Skeletal muscle tissue (tissue), 4 donors: ENCODE measurements around the gene DYNC1I1. TPM values are rescaled to one million over a fixed set of nuclear protein-coding genes. Genes with fewer than 3 reads are reported as not detected.

Experiments used
- H3K27ac ChIP-seq: one replicate; pipeline ENCODE4 v1.7.0; 2013; ENCODE audit warnings: mild to moderate bottlenecking, low read depth, low read length, inconsistent platforms
- H3K27me3 ChIP-seq, 3 donors: one replicate each; pipeline ENCODE4 v1.7.0; 2013; ENCODE audit warnings: low read length in 3 of 3; ENCODE audit not compliant: control insufficient read depth in 3 of 3, insufficient read depth in 3 of 3
- H3K36me3 ChIP-seq, 3 donors: one replicate each; pipeline ENCODE4 v1.7.0; 2013; ENCODE audit warnings: low read length in 3 of 3; ENCODE audit not compliant: control insufficient read depth in 3 of 3, insufficient read depth in 3 of 3
- H3K4me1 ChIP-seq, 3 donors: one replicate each; pipeline ENCODE4 v1.7.0; 2013; ENCODE audit warnings: low read length in 3 of 3, mild to moderate bottlenecking in 3 of 3; ENCODE audit not compliant: control insufficient read depth in 3 of 3, insufficient read depth in 3 of 3
- H3K4me3 ChIP-seq, 3 donors: one replicate each; pipeline ENCODE4 v1.7.0; 2013; ENCODE audit warnings: low read length in 3 of 3
- H3K9ac ChIP-seq, 3 donors: one replicate each; pipeline ENCODE4 v1.7.0; 2013; ENCODE audit warnings: low read length in 3 of 3, mild to moderate bottlenecking in 3 of 3, moderate library complexity in 2 of 3, low read depth in 1 of 3
- H3K9me3 ChIP-seq, 3 donors: one replicate each; pipeline ENCODE4 v1.7.0; 2013; ENCODE audit warnings: low read length in 3 of 3; ENCODE audit not compliant: control insufficient read depth in 3 of 3
- total RNA-seq: library from RNA; depleted of rRNA; stranded (reverse); fragments of >200 nt; gene quantifications from one replicate; pipeline ENCODE4 v1.2.3, GENCODE V29; 2014
- donor health status: Osteomylitis.

DYNC1I1 gene
- total RNA-seq, 1 donor from 2014 or later: 1.6 TPM

DNA sequence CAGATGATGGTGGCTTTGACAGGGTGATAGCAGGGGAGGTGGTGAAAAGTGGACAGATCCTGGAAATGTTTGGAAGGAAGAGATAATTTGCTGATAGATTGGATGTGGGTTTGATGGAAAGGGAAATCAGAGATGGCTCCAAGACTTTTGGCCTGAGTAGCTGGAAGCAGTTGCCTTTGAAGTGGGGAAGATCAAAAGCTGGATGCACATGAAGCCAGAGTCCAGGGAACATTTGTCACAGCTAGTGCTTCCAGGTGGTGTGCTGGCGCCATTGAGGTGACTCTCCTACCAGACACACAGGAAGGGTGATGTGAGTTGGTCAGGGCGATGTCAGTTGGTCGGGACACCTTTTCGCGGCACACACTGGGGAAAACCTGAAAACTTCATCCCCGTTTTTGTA, 15.9 kb downstream of the DYNC1I1 start:
- Histone ChIP-seq H3K9me3 (no peaks in the 10 kb centered on the region), H3K4me3 (no peak overlapping the region), H3K36me3 (no peaks in the 10 kb centered on the region), H3K27ac (no peak overlapping the region), H3K4me1 (no peaks in the 10 kb centered on the region), H3K27me3 (peaks cover 0 to 4% (median 0%) of the 10 kb centered on the region in 3 donors), H3K9ac (no peak overlapping the region)

DNA sequence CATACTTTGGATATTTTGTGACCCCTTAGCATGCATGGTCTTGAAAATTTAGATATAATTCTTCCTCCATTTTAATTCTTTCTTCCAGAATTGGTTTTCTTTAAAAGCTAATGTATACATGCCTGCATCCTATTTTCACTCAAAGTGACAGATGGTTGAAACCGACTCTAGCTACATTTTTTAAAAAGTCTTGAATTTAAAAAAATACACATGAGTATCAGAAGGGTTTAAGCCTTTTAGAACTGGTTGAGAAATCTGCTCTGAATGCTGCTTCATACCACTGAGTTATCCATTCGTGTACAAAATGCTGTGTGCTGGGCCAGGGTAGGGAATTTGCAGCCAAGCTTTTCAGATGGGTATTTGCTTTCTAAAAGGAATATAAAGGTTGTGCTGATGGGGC, 16.5 kb downstream of the DYNC1I1 start:
- Histone ChIP-seq H3K9ac (no peak overlapping the region), H3K36me3 (no peaks in the 10 kb centered on the region), H3K27me3 (peaks cover 0 to 4% (median 0%) of the 10 kb centered on the region in 3 donors), H3K4me1 (no peaks in the 10 kb centered on the region), H3K27ac (no peak overlapping the region), H3K4me3 (no peak overlapping the region), H3K9me3 (no peaks in the 10 kb centered on the region)

DNA sequence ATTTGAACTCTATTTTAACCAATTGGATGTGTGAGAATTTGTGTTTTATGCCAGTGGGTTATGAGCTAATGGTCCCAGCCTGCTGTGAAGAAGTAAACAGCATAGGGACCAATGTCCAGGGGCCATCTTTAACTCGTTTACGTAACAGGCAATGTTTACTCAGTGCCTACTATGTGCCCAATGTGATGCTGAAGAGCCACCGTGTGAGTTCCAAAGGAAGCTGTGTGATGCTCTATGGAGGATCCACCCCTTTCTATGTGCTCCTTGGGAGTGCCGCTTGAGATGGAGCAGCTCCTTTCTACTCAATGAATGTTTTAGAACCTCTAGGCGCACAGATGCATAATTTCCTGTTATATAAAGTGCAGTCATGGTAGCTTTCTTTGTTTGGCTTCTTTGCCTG, 21.3 kb downstream of the DYNC1I1 start:
- H3K9me3 ChIP-seq: no peaks in the 10 kb centered on the region

DNA sequence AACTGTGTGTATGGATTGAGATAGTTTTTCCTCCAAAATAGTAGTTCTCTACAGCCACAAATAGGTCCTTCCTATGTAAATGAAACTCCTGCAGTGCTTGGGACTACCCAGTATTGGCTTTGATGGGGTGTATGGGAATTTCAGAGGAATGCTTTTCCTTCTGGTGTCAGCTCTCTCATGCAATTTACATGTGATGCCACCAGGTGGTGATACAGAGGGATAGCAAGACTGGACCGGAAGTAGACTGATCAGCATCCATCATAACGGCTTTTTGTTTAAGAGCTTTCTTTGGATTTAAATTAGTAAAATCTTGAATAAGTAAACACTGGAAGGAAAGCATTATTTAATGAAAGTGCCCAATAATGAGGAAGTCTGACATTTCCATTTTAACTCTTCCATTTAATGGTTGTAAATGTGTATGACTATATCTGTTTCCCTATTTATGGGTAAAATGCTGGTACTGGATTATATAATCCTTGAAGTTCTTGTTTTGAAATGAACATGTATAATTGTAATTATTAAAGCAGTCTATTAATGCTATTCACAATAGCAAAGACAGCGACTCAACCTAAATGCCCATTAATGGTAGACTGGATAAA, 22.7 kb downstream of the DYNC1I1 start:
- Histone ChIP-seq H3K9me3 (no peaks in the 10 kb centered on the region), H3K4me3 (no peak overlapping the region), H3K4me1 (no peaks in the 10 kb centered on the region), H3K9ac (no peak overlapping the region), H3K36me3 (no peaks in the 10 kb centered on the region), H3K27ac (no peak overlapping the region), H3K27me3 (no peaks in the 10 kb centered on the region)

More for the DNA sequence above, 21.3 kb downstream of the DYNC1I1 start:
- no peaks in the 10 kb centered on the region for H3K4me1 ChIP-seq
- no peaks in the 10 kb centered on the region for H3K36me3 ChIP-seq
- no peak overlapping the region for H3K27ac ChIP-seq
- no peak overlapping the region for H3K9ac ChIP-seq
- no peak overlapping the region for H3K4me3 ChIP-seq
- no peaks in the 10 kb centered on the region for H3K27me3 ChIP-seq

DNA sequence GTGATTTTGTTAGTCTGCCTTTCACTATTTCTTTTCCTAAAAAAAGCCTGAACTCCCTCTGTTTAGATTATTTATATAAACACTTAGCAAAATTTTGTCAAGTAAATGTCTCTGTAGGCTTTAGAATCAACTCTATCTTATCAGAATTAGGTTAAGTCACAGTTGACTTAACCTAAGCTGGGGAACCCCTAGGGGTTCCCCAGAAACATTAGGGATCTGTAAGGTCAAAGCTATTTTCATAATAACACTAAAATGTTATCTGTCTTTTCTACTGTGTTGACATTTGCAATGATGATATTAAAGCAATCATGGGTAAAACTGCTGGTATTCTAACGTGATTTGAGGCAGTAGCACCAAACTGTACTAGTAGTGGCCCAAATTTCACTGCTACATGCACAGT, 24.3 kb downstream of the DYNC1I1 start:
- H3K9ac ChIP-seq: no peak overlapping the region
- H3K27me3 ChIP-seq: no peaks in the 10 kb centered on the region
- H3K4me1 ChIP-seq: no peaks in the 10 kb centered on the region
- no peak overlapping the region for H3K27ac ChIP-seq
- H3K36me3 ChIP-seq: no peaks in the 10 kb centered on the region
- H3K9me3 ChIP-seq: no peaks in the 10 kb centered on the region
- H3K4me3 ChIP-seq: no peak overlapping the region

DNA sequence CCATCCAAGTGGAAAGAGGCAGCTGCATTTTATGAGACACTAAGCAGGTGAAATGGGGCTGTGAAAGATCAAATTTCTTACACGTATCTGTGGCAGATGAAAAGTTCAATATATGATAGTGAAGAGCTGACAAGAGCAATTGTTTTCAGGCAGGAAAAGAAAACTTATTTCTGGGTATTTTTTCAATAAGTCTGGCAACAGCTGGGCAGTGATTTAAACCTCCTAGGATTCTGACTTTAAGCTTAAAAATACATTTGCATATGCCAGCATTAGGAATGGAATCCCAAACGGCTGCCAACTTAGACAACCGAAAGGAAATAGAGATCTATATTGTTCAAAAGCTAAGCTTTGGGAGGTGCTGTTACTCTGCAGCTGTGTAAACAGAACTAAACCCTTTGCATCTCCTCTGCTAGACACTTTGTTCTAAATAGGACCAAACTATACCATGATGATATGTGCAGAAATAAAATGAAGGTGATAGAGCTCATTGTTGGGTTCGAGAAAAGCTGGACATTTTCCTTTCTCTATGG, 26.1 kb downstream of the DYNC1I1 start:
- H3K9me3 ChIP-seq: no peaks in the 10 kb centered on the region
- no peaks in the 10 kb centered on the region for H3K27me3 ChIP-seq
- no peak overlapping the region for H3K9ac ChIP-seq
- no peaks in the 10 kb centered on the region for H3K4me1 ChIP-seq
- no peaks in the 10 kb centered on the region for H3K36me3 ChIP-seq
- H3K27ac ChIP-seq: no peak overlapping the region
- no peak overlapping the region for H3K4me3 ChIP-seq

DNA sequence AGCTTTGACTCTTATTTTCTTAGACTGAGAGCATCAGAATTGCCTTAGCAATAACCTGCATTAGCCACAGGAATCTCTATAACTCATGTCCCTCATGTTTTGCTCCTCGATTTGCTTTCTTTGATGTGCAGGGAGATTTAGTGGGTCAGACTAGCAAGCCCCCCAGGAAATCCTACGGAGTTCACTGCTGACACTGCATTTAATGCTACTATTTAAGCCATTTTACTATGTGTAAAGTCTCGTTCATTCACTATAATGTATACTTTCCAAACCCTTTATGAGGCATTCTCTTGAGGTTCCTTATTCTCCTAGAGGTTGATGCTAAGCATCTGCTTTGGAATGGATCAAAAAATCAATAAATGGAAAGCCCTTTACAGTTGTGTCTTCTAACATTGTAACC, 28.4 kb downstream of the DYNC1I1 start:
- H3K4me1 ChIP-seq: no peaks in the 10 kb centered on the region
- no peak overlapping the region for H3K9ac ChIP-seq
- no peaks in the 10 kb centered on the region for H3K36me3 ChIP-seq
- H3K27ac ChIP-seq: no peak overlapping the region
- no peaks in the 10 kb centered on the region for H3K27me3 ChIP-seq
- H3K4me3 ChIP-seq: no peak overlapping the region
- H3K9me3 ChIP-seq: no peaks in the 10 kb centered on the region

DNA sequence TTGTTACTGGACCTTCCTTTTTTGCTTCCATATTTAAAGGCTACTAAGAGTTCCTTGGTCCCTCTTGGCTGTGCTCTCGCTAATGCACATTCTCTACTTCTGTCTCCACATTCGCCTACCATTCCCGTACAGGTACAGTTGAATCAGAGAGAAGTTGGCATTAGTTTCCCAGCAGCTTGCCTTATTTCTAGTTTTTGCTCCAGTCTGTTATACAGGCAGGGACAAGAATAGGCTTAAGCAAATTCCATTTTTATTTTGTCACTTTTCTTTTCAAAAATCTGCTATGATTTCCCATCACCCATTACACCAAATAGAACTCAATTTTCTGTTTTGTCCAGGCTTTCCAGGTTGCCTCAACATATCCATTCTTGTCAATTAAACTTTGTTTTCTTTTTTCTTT, 29.9 kb downstream of the DYNC1I1 start:
- H3K27ac ChIP-seq: no peak overlapping the region
- H3K9me3 ChIP-seq: no peaks in the 10 kb centered on the region
- no peaks in the 10 kb centered on the region for H3K4me1 ChIP-seq
- H3K36me3 ChIP-seq: peaks cover 0 to 3% (median 0%) of the 10 kb centered on the region in 3 donors
- no peak overlapping the region for H3K4me3 ChIP-seq
- H3K9ac ChIP-seq: no peak overlapping the region
- H3K27me3 ChIP-seq: no peaks in the 10 kb centered on the region

DNA sequence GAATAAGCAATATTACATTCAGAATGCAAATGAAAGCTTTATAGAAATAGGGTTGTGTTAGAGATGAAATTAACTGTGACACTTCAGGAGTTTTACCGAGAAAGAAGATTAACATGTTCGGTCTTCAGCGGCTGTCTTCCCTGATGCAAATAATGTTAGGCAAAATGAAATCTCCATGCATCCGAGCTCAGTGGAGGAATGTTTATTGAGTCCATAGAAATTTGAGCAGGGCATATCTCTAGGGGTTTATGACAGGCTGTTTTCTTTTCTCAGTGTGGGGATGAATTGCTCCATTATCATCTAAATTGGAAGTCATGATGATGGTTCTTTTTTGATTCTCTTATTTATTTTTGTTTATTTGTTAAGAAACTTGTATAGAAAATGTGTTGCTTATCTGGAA, 31.7 kb downstream of the DYNC1I1 start:
- Histone ChIP-seq H3K27ac (no peak overlapping the region), H3K9ac (no peak overlapping the region), H3K4me1 (no peaks in the 10 kb centered on the region), H3K4me3 (no peak overlapping the region), H3K36me3 (peaks cover 0 to 3% (median 0%) of the 10 kb centered on the region in 3 donors), H3K27me3 (no peaks in the 10 kb centered on the region), H3K9me3 (no peaks in the 10 kb centered on the region)

DNA sequence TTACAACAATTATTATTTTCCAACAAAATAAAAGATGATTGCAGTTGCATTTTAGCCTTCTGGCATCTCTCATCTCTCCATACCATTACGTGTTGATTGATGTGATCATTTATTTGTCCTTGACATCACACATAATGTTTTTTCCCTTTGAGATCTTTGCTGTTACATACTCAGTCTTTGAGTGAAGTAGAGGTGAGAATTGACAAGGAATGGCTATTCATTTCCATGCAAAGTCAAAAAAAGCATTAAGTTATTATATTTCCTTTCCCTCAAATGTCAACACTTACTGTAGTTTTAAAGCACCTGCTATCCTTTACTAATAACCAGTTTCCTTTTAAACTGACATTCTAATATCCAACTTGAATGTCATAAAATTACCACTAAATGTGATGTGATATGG, 33.6 kb downstream of the DYNC1I1 start:
- no peaks in the 10 kb centered on the region for H3K4me1 ChIP-seq
- H3K9me3 ChIP-seq: no peaks in the 10 kb centered on the region
- H3K9ac ChIP-seq: no peak overlapping the region
- H3K4me3 ChIP-seq: no peak overlapping the region
- no peak overlapping the region for H3K27ac ChIP-seq
- peaks cover 0 to 3% (median 0%) of the 10 kb centered on the region in 3 donors for H3K36me3 ChIP-seq
- no peaks in the 10 kb centered on the region for H3K27me3 ChIP-seq
